Sigmoid colon (tissue), 4 donors: ENCODE results near the gene ARL5A.

Experiments used
- CTCF ChIP-seq, 4 experiments: fragments of 450-650 bp in 3 of 4; fragments of 200-600 bp in 1 of 4; IDR thresholded peaks; one replicate each; pipeline ENCODE4 v1.5.1; 2016 to 2019; ENCODE audit warnings: antibody characterized with exemption in 4 of 4, mild to moderate bottlenecking in 3 of 4, moderate library complexity in 2 of 4
- EP300 ChIP-seq, 4 donors: sonication (generic); formaldehyde crosslinking; IDR thresholded peaks; one replicate each; pipeline ENCODE4 v1.6.1; 2017; ENCODE audit warnings: antibody characterized with exemption in 4 of 4
- POLR2A ChIP-seq, 2 donors: fragments of 450-650 bp; IDR thresholded peaks; one replicate each; pipeline ENCODE4 v1.6.1; 2016; ENCODE audit warnings: antibody characterized with exemption in 2 of 2, mild to moderate bottlenecking in 2 of 2, moderate library complexity in 2 of 2
- POLR2AphosphoS5 ChIP-seq, 4 donors: sonication (generic); formaldehyde crosslinking; IDR thresholded peaks; one replicate each; pipeline ENCODE4 v1.6.1; 2017; ENCODE audit warnings: antibody characterized with exemption in 4 of 4

- TF ChIP-seq CTCF (IDR thresholded peaks at IDR 0.05) = no peak
- TF ChIP-seq POLR2A (IDR thresholded peaks at IDR 0.05) = no peak
- TF ChIP-seq EP300 (IDR thresholded peaks at IDR 0.05) = no peak
- no peak for TF ChIP-seq POLR2AphosphoS5 (IDR thresholded peaks at IDR 0.05)
These were observed 29.4 kb upstream of the ARL5A start for GRCh38 chr2:151857650-151858049.
